K562 (cell line): ENCODE results near the gene PPARG. TPM values are rescaled to one million over a fixed set of nuclear protein-coding genes. Genes with fewer than 3 reads are reported as not detected.

Source experiments
- ATAC-seq: fragments of 200-7000 bp; cut with Tn5 transposase; 3 replicates; pipeline ENCODE4 v1.9.1; 2020; ENCODE audit warnings: moderate library complexity
- BruUV-seq: library from RNA; stranded (reverse); fragments of 400-500 nt; replicated peaks from 2 replicates; lab custom pipeline; 2021; lab: Mats Ljungman, UMichigan
- CTCF ChIA-PET: fragments of 300-600 bp; formaldehyde crosslinking; extraction: SDS; loops from one replicate; lab custom pipeline; 2021; ENCODE audit warnings: low intra/inter-chr PET ratio; lab: Yijun Ruan, JAX
- POLR2A ChIA-PET: fragments of 300-600, 350-650 bp; sonication (Branson Sonifier 250); formaldehyde crosslinking; extraction: SDS; loops from one replicate; lab custom pipeline; 2021; ENCODE audit warnings: antibody characterized with exemption, inconsistent platforms; lab: Yijun Ruan, JAX
- DNase-seq, 4 experiments: peaks; one replicate each; pipeline versions ENCODE4 v3.0.0 to v3.0.0-alpha.2; 2011 to 2018; ENCODE audit warnings: low spot score in 3 of 4, mixed read lengths in 3 of 4; ENCODE audit errors: extremely low read depth in 1 of 4
- FAIRE-seq: peaks from 2 replicates; lab custom pipeline; 2011; peaks lifted over from hg19 to GRCh38; lab: Jason Lieb, UNC
- H2AFZ ChIP-seq: 2 replicates; pipeline ENCODE4 v1.6.0; 2011; ENCODE audit warnings: low read depth, low read length, control low read depth, inconsistent platforms
- H3K27ac ChIP-seq: fragments of 200-600 bp; 3 replicates; pipeline ENCODE4 v1.8.0; 2011; ENCODE audit warnings: low read depth, mild to moderate bottlenecking, control low read depth, inconsistent platforms, low read length, moderate library complexity, mixed read lengths; ENCODE audit errors: extremely low read depth
- H3K27me3 ChIP-seq, 2 experiments: fragments of 300-600 bp in 1 of 2; 2 replicates in 1 of 2; 3 replicates in 1 of 2; pipeline versions ENCODE4 v1.6.0 to v1.8.0; 2011; ENCODE audit warnings: inconsistent platforms in 2 of 2, low read length in 2 of 2, mild to moderate bottlenecking in 1 of 2, mixed read lengths in 1 of 2, moderate library complexity in 1 of 2; ENCODE audit not compliant: control insufficient read depth in 2 of 2, insufficient read depth in 2 of 2
- H3K36me3 ChIP-seq: fragments of 300-600 bp; 3 replicates; pipeline ENCODE4 v1.8.0; 2011; ENCODE audit warnings: mild to moderate bottlenecking, low read length, inconsistent platforms; ENCODE audit not compliant: control insufficient read depth, insufficient read depth
- H3K4me1 ChIP-seq, 2 experiments: fragments of 200-600 bp in 1 of 2; replicated peaks in 1 of 2; 2 replicates in 1 of 2; 3 replicates in 1 of 2; pipeline versions ENCODE4 v1.5.1 to v1.8.0; 2011; ENCODE audit warnings: inconsistent platforms in 2 of 2, low read length in 2 of 2, mild to moderate bottlenecking in 1 of 2, mixed read lengths in 1 of 2, moderate library complexity in 1 of 2; ENCODE audit not compliant: control insufficient read depth in 2 of 2, insufficient read depth in 2 of 2
- H3K4me2 ChIP-seq: 2 replicates; pipeline ENCODE4 v1.6.1; 2011; ENCODE audit warnings: low read length, control low read depth, inconsistent platforms, mixed read lengths; ENCODE audit not compliant: insufficient read depth
- H3K4me3 ChIP-seq: fragments of 200-600 bp; sonication (generic), shearing (Covaris generic); 2 replicates; pipeline ENCODE4 v1.5.1; 2016; ENCODE audit warnings: control low read depth, inconsistent platforms
- H3K79me2 ChIP-seq: fragments of 200-600 bp; 3 replicates; pipeline ENCODE4 v1.8.0; 2011; ENCODE audit warnings: low read length, inconsistent platforms; ENCODE audit not compliant: control insufficient read depth, insufficient read depth
- H3K9ac ChIP-seq, 2 experiments: 2 replicates each; pipeline versions ENCODE4 v1.6.0 to v1.6.1; 2011; ENCODE audit warnings: low read depth in 2 of 2, low read length in 2 of 2, control low read depth in 1 of 2, inconsistent platforms in 1 of 2, mild to moderate bottlenecking in 1 of 2, mixed read lengths in 1 of 2; ENCODE audit not compliant: insufficient read depth in 1 of 2
- H3K9me1 ChIP-seq: one replicate; pipeline ENCODE4 v1.6.0; 2011; ENCODE audit warnings: inconsistent platforms, mild to moderate bottlenecking, low read length, moderate library complexity; ENCODE audit not compliant: control insufficient read depth, insufficient read depth
- H3K9me3 ChIP-seq: replicated peaks from 2 replicates; pipeline ENCODE4 v1.5.1; 2011; ENCODE audit warnings: low read depth, low read length, inconsistent platforms; ENCODE audit not compliant: control insufficient read depth, insufficient read depth
- H4K20me1 ChIP-seq: replicated peaks from 2 replicates; pipeline ENCODE4 v1.6.1; 2011; ENCODE audit warnings: low read length, inconsistent platforms, mixed read lengths; ENCODE audit not compliant: control insufficient read depth, insufficient read depth
- CEBPZ ChIP-seq: fragments of 150-350 bp; IDR thresholded peaks from 2 replicates; pipeline ENCODE4 v1.6.1; 2014; ENCODE audit warnings: low read depth, mild to moderate bottlenecking, low read length, borderline replicate concordance
- EWSR1 ChIP-seq: fragments of 450-650 bp; IDR thresholded peaks from 2 replicates; pipeline ENCODE4 v1.6.1; 2018; ENCODE audit warnings: borderline replicate concordance, mild to moderate bottlenecking, low read depth, moderate library complexity; ENCODE audit not compliant: partially characterized antibody
- MEIS2 ChIP-seq: fragments of 450-650 bp; IDR thresholded peaks from 2 replicates; pipeline ENCODE4 v1.6.1; 2014; ENCODE audit warnings: mild to moderate bottlenecking; ENCODE audit not compliant: partially characterized antibody
- NFE2L1 ChIP-seq: fragments of 450-650 bp; IDR thresholded peaks from 2 replicates; pipeline ENCODE4 v1.6.1; 2016; ENCODE audit warnings: missing genetic modification characterization, low read depth, mild to moderate bottlenecking, missing compliant biosample characterization, moderate library complexity, borderline replicate concordance
- RBM25 ChIP-seq: fragments of 200-400 bp; formaldehyde crosslinking; IDR thresholded peaks from 2 replicates; pipeline ENCODE4 v1.6.1; 2018; ENCODE audit warnings: low read length, low read depth, moderate library complexity; ENCODE audit not compliant: severe bottlenecking
- ZFP1 ChIP-seq: fragments of 450-650 bp; formaldehyde crosslinking; IDR thresholded peaks from 2 replicates; pipeline ENCODE4 v1.4.0; 2020; ENCODE audit warnings: mild to moderate bottlenecking, mixed read lengths
- ZNF184 ChIP-seq: sonication (generic); formaldehyde crosslinking; IDR thresholded peaks from 2 replicates; pipeline ENCODE4 v1.5.0; 2020; ENCODE audit warnings: missing genetic modification reagents
- WGBS: fragments of 100-300 bp; shearing (Covaris generic); methylation state at CpG from one replicate; pipeline ENCODE4 v1.1.6; 2016; ENCODE audit warnings: low coverage, mixed read lengths; ENCODE audit not compliant: insufficient coverage; ENCODE audit errors: missing lambda C conversion rate; 5-methylcytosine and 5-hydroxymethylcytosine counted together
- in situ Hi-C: fragments of 300-500 bp; cut with MboI; formaldehyde crosslinking; loops from 4 replicates; pipeline ENCODE4 v1.15.0; 2018; ENCODE audit warnings: inconsistent platforms, mixed read lengths
- intact Hi-C: fragments of 100-400 bp; cut with micrococcal nuclease; formaldehyde crosslinking; loops from 2 replicates; pipeline ENCODE4 v1.14.2; 2022
- polyA plus RNA-seq, 8 experiments: library from polyadenylated mRNA; depleted of rRNA in 4 of 8; stranded (reverse) in 5 of 8; unstranded in 3 of 8; fragments of >200 nt; fragmentation: Nextera tagmentation in 2 of 8; fragmentation: Illumina TruSeq in 1 of 8; extraction: Ambion mirVana in 2 of 8; extraction: Trizol in 1 of 8; gene quantifications; 2 replicates each; pipeline versions ENCODE4 v1.2.1 to v1.2.3, GENCODE V29; 2011 to 2014; ENCODE audit warnings: inconsistent platforms in 1 of 8, missing spikeins in 1 of 8
- total RNA-seq, 7 experiments: library from RNA; depleted of rRNA in 6 of 7; stranded (reverse); fragments of >200 nt in 6 of 7; fragmentation: Illumina TruSeq in 2 of 7; extraction: Trizol in 2 of 7; gene quantifications; 2 replicates each; pipeline versions ENCODE4 v1.2.1 to v1.2.3, GENCODE V29; 2011 to 2021; ENCODE audit warnings: low replicate concordance in 1 of 7
- TF ChIP-seq, protein P1 (sequence below): fragments of 250-450 bp; sonication (Bioruptor Pico); IDR thresholded peaks from 2 replicates; pipeline ENCODE4 v1.8.0; 2022; ENCODE audit warnings: moderate library complexity, mild to moderate bottlenecking, inconsistent platforms
- TF ChIP-seq, protein P2 (sequence below), 2 experiments: IDR thresholded peaks in 1 of 2; conservative IDR thresholded peaks in 1 of 2; 2 replicates each; pipeline ENCODE4 v1.6.1; 2016; ENCODE audit warnings: low read depth in 2 of 2, mild to moderate bottlenecking in 1 of 2, missing compliant biosample characterization in 1 of 2, missing genetic modification characterization in 1 of 2, moderate library complexity in 1 of 2

PPARG gene
- total and polyA plus RNA-seq, 9 of the 15 experiments (the other 6 are each of a cell fraction or from before 2014, with no cell fraction given), result not detected

DNA sequence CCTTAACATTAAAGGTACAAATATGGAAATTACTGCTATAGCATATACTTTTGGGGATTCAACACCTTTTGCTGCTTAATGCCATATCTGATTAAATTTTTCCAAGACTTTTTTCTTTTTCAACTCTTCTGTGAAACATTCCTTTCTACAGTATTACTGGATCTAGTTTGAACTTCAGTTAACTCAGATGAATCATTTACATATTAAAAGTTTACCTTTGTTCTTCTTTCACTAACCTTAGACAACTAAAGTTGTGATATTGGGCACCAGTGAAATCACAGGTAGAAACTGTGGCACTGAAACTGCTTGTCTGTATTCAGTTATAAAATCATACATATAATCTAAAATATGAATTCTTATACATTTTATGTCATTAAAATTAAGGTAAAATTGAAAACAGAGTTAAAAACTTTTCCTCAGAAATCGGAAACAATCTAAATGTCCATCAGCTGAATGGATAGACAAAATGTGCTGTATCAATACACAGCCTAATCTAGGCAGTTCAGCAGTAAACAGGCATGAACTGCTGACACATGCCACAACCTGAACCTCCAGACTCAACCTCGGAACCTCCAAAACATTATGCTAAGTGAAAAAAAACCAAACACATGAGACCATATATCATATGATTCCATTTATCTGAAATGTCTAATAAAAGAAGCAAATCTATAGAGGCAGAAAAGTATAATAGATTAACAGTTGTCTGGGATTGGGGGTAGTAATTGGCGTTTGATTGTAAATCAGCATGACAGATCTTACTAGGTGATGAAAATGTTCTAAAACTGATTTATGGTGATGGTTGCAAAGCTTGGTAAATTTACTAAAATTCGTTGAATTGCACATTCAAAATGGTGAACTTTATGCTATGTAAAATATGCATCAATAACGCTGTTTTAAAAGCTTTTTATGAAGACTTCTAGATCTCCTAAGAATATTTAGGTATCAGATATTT lies 50.0 kb downstream of the PPARG start:
- Histone ChIP-seq H3K27me3 (no peaks in the 10 kb centered on the region; a peak in 1 of 5 replicates), H3K9me1 (no peaks in the 10 kb centered on the region), H3K4me3 (no peak overlapping the region)
- POLR2A ChIA-PET, result interaction anchor here (1.3 kb wide), 1 partner anchor 18 kb away, joined by 3 read pairs; no protein-coding TSS in a partner anchor
- no peak for FAIRE-seq
- intact Hi-C loops, result no loop called here
- TF ChIP-seq RBM25, result no peak
- no peak for TF ChIP-seq ZFP1 (CRISPR knock-in tag)
- TF ChIP-seq EWSR1, result no peak
- TF ChIP-seq CEBPZ, result no peak
- TF ChIP-seq, protein P1, sequence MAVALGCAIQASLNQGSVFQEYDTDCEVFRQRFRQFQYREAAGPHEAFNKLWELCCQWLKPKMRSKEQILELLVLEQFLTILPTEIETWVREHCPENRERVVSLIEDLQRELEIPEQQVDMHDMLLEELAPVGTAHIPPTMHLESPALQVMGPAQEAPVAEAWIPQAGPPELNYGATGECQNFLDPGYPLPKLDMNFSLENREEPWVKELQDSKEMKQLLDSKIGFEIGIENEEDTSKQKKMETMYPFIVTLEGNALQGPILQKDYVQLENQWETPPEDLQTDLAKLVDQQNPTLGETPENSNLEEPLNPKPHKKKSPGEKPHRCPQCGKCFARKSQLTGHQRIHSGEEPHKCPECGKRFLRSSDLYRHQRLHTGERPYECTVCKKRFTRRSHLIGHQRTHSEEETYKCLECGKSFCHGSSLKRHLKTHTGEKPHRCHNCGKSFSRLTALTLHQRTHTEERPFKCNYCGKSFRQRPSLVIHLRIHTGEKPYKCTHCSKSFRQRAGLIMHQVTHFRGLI, result no peak
- TF ChIP-seq MEIS2, result peak; percentile 57
- TF ChIP-seq ZNF184 (CRISPR knock-in tag), result no peak
- TF ChIP-seq, protein P2, sequence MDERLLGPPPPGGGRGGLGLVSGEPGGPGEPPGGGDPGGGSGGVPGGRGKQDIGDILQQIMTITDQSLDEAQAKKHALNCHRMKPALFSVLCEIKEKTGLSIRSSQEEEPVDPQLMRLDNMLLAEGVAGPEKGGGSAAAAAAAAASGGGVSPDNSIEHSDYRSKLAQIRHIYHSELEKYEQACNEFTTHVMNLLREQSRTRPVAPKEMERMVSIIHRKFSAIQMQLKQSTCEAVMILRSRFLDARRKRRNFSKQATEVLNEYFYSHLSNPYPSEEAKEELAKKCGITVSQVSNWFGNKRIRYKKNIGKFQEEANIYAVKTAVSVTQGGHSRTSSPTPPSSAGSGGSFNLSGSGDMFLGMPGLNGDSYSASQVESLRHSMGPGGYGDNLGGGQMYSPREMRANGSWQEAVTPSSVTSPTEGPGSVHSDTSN (CRISPR knock-in tag; IDR thresholded peaks at IDR 0.05; ENCODE audit: low read depth), result no peak
- TF ChIP-seq, protein P2 (tag; conservative IDR thresholded peaks at IDR 0.05; ENCODE audit: low read depth), result peak; percentile 67
- no peak for TF ChIP-seq NFE2L1 (tag)
- TF ChIP-seq, all 486 proteins: peak for 2
- Histone ChIP-seq H3K27ac (no peak overlapping the region), H3K79me2 (no peaks in the 10 kb centered on the region), H3K4me2 (no peak overlapping the region), H3K4me1 (no peaks in the 10 kb centered on the region), H3K36me3 (no peaks in the 10 kb centered on the region), H3K9ac (no peak overlapping the region), H3K9me3 (no peaks in the 10 kb centered on the region), H2AFZ (no peak overlapping the region), H4K20me1 (no peaks in the 10 kb centered on the region)
- no peak for DNase-seq
- in situ Hi-C loops, result no loop called here
- WGBS, result 0% methylated on average over 5 of the region's 5 CpGs
- BruUV-seq, result no TSS peak
- no peak for ATAC-seq
- CTCF ChIA-PET, result no interaction called here
